NCI-H2196 (cell line): ENCODE results near the gene FAM168A.

Source experiments
- DNase-seq: peaks from one replicate; lab custom pipeline; 2025; ENCODE audit not compliant: unreplicated experiment; lab: John Stamatoyannopoulos, UW

The FAM168A gene

DNA sequence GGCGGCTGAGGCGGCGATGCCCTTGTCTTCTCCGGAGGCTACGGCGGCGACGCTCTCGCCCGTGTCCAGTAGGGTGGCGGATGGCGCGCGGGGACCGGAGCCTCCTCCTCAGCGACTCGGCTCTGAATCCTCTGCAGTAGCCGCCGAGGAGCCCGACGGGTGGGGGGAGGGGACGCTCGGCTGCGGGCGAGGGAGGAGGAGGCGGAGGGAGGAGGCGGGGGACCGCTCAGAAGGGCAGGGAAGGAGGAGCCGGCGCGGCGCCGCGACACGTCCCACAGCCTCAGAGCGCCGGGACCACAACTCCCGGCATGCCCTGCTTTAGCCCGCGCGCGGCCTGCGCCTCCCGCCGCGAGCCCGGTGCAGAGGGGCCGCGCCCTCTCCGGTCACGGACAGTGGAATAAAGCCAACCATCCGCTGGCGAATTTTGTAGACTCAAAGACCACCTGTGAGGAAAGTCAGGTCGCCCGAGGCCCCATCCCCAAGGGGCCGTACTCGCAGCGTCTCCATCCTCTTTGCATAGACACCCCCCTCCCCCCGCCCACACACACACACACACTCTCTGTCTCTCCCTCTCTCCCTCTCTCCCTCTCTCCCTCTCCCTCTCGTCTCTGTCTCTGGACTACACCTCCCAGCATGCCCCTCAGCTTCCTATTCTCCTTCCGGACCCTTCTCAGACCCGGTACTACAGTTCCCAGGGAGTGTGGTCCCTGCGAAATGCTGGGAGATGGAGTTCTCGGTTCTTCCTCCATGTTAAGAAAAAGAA, at the start of gene FAM168A:
Gene FAM168A (minus strand): TSS at position 157 of the 763 bp plus-strand sequence. CDS start 129,638 bp downstream, outside the sequence.
- peak; percentile 95 for DNase-seq

GRCh38 chr11:73647459-73648100, 49.7 kb upstream of the FAM168A start:
- peak; percentile 95 for DNase-seq

DNA sequence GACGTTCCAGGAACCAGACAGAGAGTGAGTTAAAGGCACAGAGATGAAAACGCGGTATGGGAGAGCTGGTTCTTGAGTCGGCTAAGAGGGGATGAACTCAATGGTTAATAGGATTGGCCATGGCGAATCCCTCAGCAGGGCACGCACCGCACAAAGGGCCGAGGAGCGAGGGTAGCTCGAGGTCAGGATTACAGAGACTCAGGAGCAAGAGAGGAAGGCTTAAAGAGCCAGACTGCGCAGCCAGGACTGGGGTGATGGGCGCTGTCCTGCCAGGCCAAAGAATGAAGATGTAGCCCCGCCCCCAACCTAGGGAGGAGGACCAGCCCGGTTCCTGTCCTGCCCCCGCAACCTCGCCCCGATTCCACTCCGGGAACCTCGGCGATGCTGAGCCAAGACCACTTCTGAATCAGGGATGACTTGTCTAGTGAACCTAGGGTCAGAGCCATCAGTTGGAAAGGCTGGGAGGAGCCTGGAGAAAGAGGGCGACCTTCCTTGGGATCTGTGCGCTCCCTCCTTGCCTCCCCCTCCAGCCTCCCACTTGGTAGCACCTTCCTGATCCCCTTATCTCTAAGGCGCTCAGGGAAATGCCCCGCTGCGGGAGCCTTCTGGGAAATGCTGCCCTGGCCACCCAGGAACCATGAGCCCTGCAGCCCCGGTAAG, 48.2 kb upstream of the FAM168A start, which contains the start of gene PLEKHB1:
Gene PLEKHB1 (plus strand): TSS at position 610 of the 660 bp plus-strand sequence. CDS start 28 bp downstream, at position 638.
- DNase-seq: no peak

DNA sequence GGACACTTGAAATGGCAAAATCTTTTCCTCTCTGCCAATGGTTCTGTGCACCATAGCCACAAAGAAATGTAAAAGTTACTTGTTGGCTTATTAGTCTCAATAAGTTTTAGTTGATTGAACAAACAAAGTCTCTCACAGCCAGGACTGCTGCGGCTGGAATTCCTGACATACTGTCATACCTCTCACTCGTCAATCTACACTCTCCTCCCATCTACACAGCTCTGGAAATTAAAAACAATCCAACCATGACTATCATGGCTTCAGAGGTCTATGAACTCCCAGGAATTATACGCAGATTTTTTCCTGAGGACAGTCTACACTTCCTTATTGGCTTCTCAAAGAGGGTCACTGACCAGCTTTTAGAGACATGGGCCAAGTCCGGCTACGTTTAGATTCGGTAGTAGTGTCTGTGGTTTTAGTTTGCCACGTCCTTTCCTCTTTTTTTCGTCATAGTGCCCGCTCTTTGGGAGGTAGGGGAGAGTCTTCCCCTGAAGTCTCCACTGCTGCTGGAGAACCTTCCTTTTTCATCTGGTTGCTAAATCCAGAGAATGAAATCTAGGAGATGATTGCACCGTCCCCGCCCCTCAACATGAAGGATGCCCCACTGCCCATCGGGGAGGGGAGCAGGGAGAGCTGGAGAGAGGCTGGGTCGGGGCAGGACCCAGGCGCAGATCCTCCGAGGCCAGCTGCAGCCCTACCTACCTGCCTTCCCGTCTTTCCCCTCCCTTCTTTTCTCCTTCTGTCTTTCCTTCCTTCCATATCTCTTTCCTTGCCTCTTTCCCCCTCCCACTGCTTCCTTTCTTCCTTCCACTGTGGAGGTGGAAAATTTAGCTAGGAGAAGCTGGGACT, 47.4 kb upstream of the FAM168A start:
- no peak for DNase-seq

- no peak for DNase-seq
Measured at GRCh38 chr11:73641668-73642067, 43.8 kb upstream of the FAM168A start.

DNA sequence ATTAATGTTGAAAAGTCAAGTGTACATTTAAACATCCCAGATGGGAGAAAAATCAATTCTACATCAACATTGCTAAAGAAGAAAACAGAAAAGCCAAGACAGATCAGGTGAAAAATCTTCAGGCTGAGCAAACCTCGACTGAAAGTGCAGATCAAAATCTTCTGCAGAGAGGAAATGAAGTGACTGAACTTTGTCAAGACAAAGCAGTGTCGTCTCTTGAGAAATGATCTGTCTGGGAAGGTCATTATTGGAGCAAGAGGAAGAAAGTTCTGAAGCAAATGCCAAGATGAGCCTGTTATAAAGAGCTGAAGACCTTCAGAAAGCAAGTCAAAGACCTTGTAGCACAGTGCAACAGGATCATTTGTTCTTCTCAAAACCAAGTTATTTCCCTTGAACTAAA, 42.7 kb upstream of the FAM168A start:
- DNase-seq: no peak

GRCh38 chr11:73637012-73637411, 39.1 kb upstream of the FAM168A start:
- no peak for DNase-seq

- DNase-seq: no peak
Measured at GRCh38 chr11:73636249-73636648, 38.3 kb upstream of the FAM168A start.

- no peak for DNase-seq
Measured at GRCh38 chr11:73635721-73636120, 37.8 kb upstream of the FAM168A start.

- no peak for DNase-seq
Measured at GRCh38 chr11:73633999-73634398, 36.1 kb upstream of the FAM168A start.

- no peak for DNase-seq
Measured at GRCh38 chr11:73632996-73633395, 35.1 kb upstream of the FAM168A start.

DNA sequence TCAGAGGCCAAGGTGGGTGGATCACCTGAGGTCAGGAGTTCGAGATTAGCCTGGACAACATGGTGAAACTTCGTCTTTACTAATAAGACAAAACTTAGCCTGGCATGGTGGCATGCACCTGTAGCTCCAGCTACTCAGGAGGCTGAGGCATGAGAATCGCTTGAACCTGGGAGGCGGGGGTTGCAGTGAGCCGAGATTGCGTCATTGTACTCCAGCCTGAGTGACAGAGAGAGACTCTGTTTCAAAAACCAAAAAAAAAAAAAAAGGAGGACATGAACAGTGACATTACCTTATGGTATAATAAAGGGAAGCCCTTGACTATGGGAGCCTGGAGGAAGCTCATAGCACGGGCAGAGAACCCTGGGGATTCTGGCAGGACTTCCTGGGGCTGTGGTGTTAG, 32.0 kb upstream of the FAM168A start:
- DNase-seq: no peak

DNA sequence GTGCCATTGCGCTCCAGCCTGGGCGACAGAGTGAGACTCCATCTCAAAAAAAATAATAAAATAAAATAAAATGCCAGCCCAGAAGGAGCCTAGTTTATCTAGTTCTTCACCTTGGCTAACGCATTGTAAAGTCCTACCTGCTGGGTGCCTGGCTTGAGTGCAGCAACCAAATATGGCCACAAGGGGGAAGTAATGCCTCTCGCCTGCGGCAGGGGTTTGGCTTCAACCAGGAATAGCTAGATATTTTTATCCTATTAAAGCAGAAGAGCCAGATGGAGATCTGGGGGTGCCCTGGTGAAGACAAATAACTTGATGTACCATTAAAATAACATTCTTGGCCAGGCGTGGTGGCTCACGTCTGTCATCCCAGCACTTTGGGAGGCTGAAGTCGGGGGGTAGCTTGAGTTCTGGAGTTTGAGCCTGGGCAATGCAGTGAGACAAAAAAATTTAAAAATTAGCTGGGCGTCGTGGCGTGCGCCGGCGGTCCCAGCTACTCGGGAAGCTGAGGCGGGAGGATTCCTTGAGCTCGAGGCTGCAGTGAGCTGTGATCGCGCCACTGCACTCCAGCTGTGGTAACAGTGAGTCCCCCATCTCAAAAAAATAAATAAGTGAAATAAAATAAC, 27.9 kb upstream of the FAM168A start:
- peak; percentile 80 for DNase-seq

DNA sequence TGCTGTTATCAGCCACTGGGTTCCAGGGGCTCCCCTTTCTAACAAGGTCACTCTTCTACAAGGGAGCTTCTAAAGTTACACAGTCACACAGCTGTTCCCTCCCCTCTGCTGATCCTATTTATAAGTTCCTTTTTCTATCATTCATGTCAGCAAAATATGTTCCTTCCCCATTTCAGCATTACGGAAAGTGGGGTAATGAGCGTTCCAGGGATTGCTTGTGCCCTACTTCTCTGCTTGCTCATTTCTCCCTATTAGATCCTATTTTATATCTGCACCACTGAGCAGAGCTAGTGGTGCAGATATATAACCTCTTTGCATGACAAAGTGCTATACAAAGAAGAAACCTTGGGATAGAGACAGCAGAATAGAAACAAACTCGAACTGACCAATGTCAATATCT, 25.8 kb upstream of the FAM168A start:
- no peak for DNase-seq

- no peak for DNase-seq
Measured at GRCh38 chr11:73622926-73623593, 25.1 kb upstream of the FAM168A start.

- no peak for DNase-seq
Measured at GRCh38 chr11:73614591-73614990, 16.7 kb upstream of the FAM168A start.

DNA sequence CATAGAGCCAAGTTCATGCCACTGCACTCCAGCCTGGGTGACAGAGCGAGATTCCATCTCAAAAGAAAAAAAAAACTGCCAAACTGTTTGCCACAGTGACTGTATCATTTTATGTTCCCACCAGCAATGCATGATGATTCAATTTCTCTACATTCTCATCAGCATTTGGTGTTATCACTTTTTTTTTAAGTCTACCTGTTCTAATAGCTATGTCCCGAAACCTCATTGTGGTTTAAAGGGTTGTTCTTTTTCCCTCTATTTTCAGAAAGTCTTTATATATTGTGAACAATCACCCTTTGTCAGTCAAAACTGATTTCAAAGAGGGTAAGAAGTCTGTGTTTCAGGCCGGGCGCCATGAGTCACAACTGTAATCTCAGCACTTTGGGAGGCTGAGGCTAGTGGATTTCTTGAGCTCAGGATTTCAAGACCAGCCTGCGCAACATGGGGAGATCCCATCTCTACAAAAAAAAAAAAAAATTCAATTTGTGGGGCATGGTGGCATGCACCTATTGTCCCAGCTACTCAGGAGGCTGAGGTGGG, 14.8 kb upstream of the FAM168A start:
- no peak for DNase-seq

DNA sequence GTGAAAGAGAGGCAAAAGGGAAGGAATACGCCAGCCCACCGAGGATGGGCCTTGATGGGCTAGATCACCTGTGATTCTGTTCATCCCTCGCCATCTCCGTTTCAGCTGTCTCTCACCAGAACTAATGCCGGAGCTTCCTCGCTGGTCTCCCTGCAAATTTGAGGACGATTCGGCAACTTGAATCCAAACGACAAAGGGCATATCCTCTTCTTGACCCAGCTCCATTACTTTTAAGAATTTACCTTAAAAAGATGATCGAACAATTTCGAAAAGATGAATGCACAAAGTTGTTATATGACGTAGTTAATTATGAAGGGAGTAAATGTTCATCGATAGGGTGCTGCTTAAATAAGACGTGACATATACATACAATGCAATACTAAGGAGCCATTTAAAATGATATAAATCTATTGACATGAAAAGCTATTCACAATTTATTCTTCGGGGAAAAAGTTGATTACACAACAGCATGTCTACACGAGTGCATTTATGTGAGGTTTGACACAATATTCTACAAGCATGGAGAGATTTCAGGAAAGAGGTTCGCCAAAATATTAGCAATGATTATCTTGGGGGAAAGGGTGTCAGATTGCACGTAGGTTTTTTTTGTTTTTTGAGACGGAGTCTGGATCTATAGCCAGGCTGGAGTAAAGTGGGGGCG, 937 bp upstream of the FAM168A start:
- no peak for DNase-seq

DNA sequence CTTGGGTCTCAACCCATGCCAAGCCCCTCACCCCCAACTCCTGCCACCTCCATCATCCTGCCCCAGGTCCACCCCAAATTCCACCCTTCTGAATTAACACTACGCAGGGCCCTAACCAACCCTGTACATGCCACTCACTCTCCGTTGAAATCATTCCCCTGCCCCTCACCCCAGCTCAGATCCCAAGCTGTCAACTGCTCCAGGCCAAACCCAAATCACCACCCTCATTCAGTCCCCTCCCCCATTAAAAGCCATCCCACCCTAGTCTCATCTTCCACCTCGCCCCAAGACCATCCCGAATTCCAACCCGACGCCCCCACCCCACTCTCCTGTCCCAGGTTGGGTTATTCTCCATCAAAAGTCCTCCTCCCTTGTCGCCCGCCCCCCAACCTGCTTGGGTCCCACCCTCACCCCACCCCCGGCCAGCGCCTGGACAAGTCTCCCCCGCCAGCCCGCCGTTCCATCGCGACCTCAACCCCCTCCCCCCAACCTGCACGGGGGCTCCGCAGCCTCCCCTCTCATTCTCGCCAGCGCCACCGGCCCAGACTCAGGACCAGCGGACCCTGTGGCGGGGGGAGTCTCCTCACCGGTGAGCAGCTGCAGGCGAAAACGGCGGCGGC, 466 bp downstream of the FAM168A start:
- DNase-seq: no peak
